H9 (cell line): ENCODE results near the gene YPEL1. TPM values are rescaled to one million over a fixed set of nuclear protein-coding genes. Genes with fewer than 3 reads are reported as not detected.
A peak's percentile ranks its signal among the peaks of the same experiment; 100 is the strongest.

Experiments
- DNase-seq: peaks from one replicate; pipeline ENCODE4 v3.0.0-alpha.2; 2017
- H2AFZ ChIP-seq: one replicate; pipeline ENCODE4 v1.6.1; 2013; ENCODE audit warnings: mild to moderate bottlenecking, low read length, control low read depth, moderate library complexity
- H2AK5ac ChIP-seq: 2 replicates; pipeline ENCODE4 v1.6.1; 2013; ENCODE audit warnings: low read length, control low read depth, mixed read lengths; ENCODE audit not compliant: insufficient read length
- H2BK120ac ChIP-seq: one replicate; pipeline ENCODE4 v1.6.1; 2013; ENCODE audit warnings: low read depth, mild to moderate bottlenecking, low read length, control low read depth, inconsistent platforms; ENCODE audit not compliant: poor library complexity, severe bottlenecking
- H2BK12ac ChIP-seq: 2 replicates; pipeline ENCODE4 v1.6.1; 2013; ENCODE audit warnings: low read length, control low read depth, mixed read lengths, low read depth; ENCODE audit not compliant: insufficient read length
- H2BK15ac ChIP-seq: 2 replicates; pipeline ENCODE4 v1.6.1; 2013; ENCODE audit warnings: low read depth, low read length, control low read depth
- H2BK20ac ChIP-seq: one replicate; pipeline ENCODE4 v1.6.1; 2013; ENCODE audit warnings: low read depth, mild to moderate bottlenecking, low read length, control low read depth, inconsistent platforms; ENCODE audit not compliant: poor library complexity, severe bottlenecking
- H2BK5ac ChIP-seq: 2 replicates; pipeline ENCODE4 v1.6.1; 2013; ENCODE audit warnings: low read length, control low read depth, mixed read lengths; ENCODE audit not compliant: insufficient read length
- H3K14ac ChIP-seq: 2 replicates; pipeline ENCODE4 v1.6.1; 2013; ENCODE audit warnings: low read length, control low read depth; ENCODE audit not compliant: insufficient read depth
- H3K18ac ChIP-seq: 2 replicates; pipeline ENCODE4 v1.6.1; 2013; ENCODE audit warnings: low read depth, mild to moderate bottlenecking, mixed read lengths, low read length, control low read depth; ENCODE audit not compliant: insufficient read length
- H3K23ac ChIP-seq: 2 replicates; pipeline ENCODE4 v1.6.1; 2013; ENCODE audit warnings: low read length, control low read depth, mixed read lengths, low read depth; ENCODE audit not compliant: insufficient read length
- H3K23me2 ChIP-seq: 2 replicates; pipeline ENCODE4 v1.6.1; 2013; ENCODE audit warnings: low read depth, mild to moderate bottlenecking, mixed read lengths, low read length, control low read depth; ENCODE audit not compliant: insufficient read length, poor library complexity, severe bottlenecking
- H3K27ac ChIP-seq: 2 replicates; pipeline ENCODE4 v1.5.1; 2013; ENCODE audit warnings: low read length, control low read depth, mixed read lengths, low read depth; ENCODE audit not compliant: insufficient read length
- H3K27me3 ChIP-seq: 2 replicates; pipeline ENCODE4 v1.6.1; 2013; ENCODE audit warnings: low read length, control low read depth, inconsistent platforms; ENCODE audit not compliant: insufficient read depth
- H3K4ac ChIP-seq: 2 replicates; pipeline ENCODE4 v1.6.1; 2013; ENCODE audit warnings: low read depth, mild to moderate bottlenecking, control low read depth, inconsistent platforms, low read length, moderate library complexity
- H3K4me1 ChIP-seq: 2 replicates; pipeline ENCODE4 v1.6.1; 2013; ENCODE audit warnings: low read length, control low read depth, inconsistent platforms; ENCODE audit not compliant: insufficient read depth
- H3K4me2 ChIP-seq: 2 replicates; pipeline ENCODE4 v1.6.1; 2013; ENCODE audit warnings: low read length, control low read depth, mixed read lengths; ENCODE audit not compliant: insufficient read length, insufficient read depth
- H3K56ac ChIP-seq: 2 replicates; pipeline ENCODE4 v1.6.1; 2013; ENCODE audit warnings: low read depth, mild to moderate bottlenecking, mixed read lengths, low read length, control low read depth; ENCODE audit not compliant: insufficient read length
- H3K79me1 ChIP-seq: 2 replicates; pipeline ENCODE4 v1.6.1; 2013; ENCODE audit warnings: low read depth, mild to moderate bottlenecking, moderate library complexity, low read length, control low read depth, inconsistent platforms; ENCODE audit not compliant: insufficient read depth, poor library complexity, severe bottlenecking
- H3K79me2 ChIP-seq: 2 replicates; pipeline ENCODE4 v1.6.1; 2013; ENCODE audit warnings: low read length, control low read depth, inconsistent platforms; ENCODE audit not compliant: insufficient read depth
- H3K9ac ChIP-seq: 2 replicates; pipeline ENCODE4 v1.6.1; 2013; ENCODE audit warnings: low read length, control low read depth, mixed read lengths; ENCODE audit not compliant: insufficient read length; ENCODE audit errors: extremely low read depth
- H3K9me3 ChIP-seq: one replicate; pipeline ENCODE4 v1.6.1; 2013; ENCODE audit warnings: low read depth, low read length, inconsistent platforms; ENCODE audit not compliant: control insufficient read depth
- H3T11ph ChIP-seq: one replicate; pipeline ENCODE4 v1.6.1; 2013; ENCODE audit warnings: mild to moderate bottlenecking, low read length, control low read depth, inconsistent platforms
- H4K20me1 ChIP-seq: one replicate; pipeline ENCODE4 v1.6.1; 2013; ENCODE audit not compliant: control insufficient read depth, insufficient read length, insufficient read depth
- H4K5ac ChIP-seq: 2 replicates; pipeline ENCODE4 v1.6.1; 2013; ENCODE audit warnings: low read depth, mild to moderate bottlenecking, mixed read lengths, low read length, control low read depth; ENCODE audit not compliant: insufficient read length
- H4K8ac ChIP-seq: replicated peaks from 2 replicates; pipeline ENCODE4 v1.6.1; 2013; ENCODE audit warnings: low read length, control low read depth, mixed read lengths, low read depth; ENCODE audit not compliant: insufficient read length
- H4K91ac ChIP-seq: 2 replicates; pipeline ENCODE4 v1.6.1; 2013; ENCODE audit warnings: low read depth, mild to moderate bottlenecking, moderate library complexity, mixed read lengths, low read length, control low read depth; ENCODE audit not compliant: insufficient read length
- H3K27ac Mint-ChIP-seq, 3 experiments: 2 replicates in 2 of 3; 3 replicates in 1 of 3; pipeline ENCODE4 v1.8.0; 2020 to 2021; ENCODE audit warnings: mixed read lengths in 3 of 3, mild to moderate bottlenecking in 1 of 3, moderate library complexity in 1 of 3
- H3K27me3 Mint-ChIP-seq: 2 replicates; pipeline ENCODE4 v1.8.0; 2021; ENCODE audit warnings: low read depth, mild to moderate bottlenecking, moderate library complexity, mixed read lengths
- H3K36me3 Mint-ChIP-seq, 3 experiments: 2 replicates in 2 of 3; 3 replicates in 1 of 3; pipeline ENCODE4 v1.8.0; 2020 to 2021; ENCODE audit warnings: low read depth in 3 of 3, mixed read lengths in 3 of 3; ENCODE audit not compliant: insufficient read depth in 1 of 3
- H3K4me1 Mint-ChIP-seq, 2 experiments: 2 replicates each; pipeline ENCODE4 v1.8.0; 2020; ENCODE audit warnings: mixed read lengths in 2 of 2
- H3K4me3 Mint-ChIP-seq, 2 experiments: 2 replicates in 1 of 2; 3 replicates in 1 of 2; pipeline ENCODE4 v1.8.0; 2020 to 2021; ENCODE audit warnings: mild to moderate bottlenecking in 2 of 2, mixed read lengths in 2 of 2, moderate library complexity in 1 of 2
- H3K9me3 Mint-ChIP-seq, 2 experiments: 2 replicates in 1 of 2; 3 replicates in 1 of 2; pipeline ENCODE4 v1.8.0; 2020; ENCODE audit warnings: mild to moderate bottlenecking in 2 of 2, mixed read lengths in 2 of 2, moderate library complexity in 1 of 2
- WGBS: extraction: QIAGEN DNeasy Blood & Tissue Kit; methylation state at CpG from one replicate; pipeline ENCODE4 v1.1.7; 2013; ENCODE audit warnings: missing lambda C conversion rate, low lambda C conversion rate, mixed read lengths; ENCODE audit not compliant: insufficient read length; ENCODE audit errors: extremely low coverage; 5-methylcytosine and 5-hydroxymethylcytosine counted together
- total RNA-seq: library from RNA; stranded (reverse); gene quantifications from 2 replicates; pipeline ENCODE4 v1.2.1, GENCODE V29; 2021
- TF ChIP-seq, protein P1 (sequence below): fragments of 200-600 bp; sonication (generic); conservative IDR thresholded peaks from 3 replicates; pipeline ENCODE4 v1.8.0; 2021; ENCODE audit warnings: antibody characterized with exemption, mild to moderate bottlenecking

The YPEL1 gene
- total RNA-seq, 1 experiment from 2014 or later = 5.4 TPM

DNA sequence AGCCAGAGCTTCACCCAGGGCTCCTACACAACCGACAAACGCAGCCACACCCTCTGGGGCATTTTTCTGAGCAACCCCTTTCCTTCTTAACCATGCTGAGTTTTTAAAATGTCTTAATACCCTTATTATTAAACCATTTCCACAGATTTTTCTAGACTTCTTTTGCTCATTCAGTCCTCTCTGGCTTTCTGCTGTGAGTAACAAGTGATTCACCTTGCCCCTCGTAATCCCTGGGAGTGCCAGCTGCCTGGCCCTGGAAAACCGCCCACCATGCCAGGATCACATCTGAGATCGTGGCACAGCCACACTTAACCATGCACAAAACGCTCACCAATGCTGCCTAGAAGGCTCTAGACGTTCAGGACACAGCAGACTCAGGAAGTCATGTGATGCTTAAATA lies 25.4 kb downstream of the YPEL1 start:
- no peak overlapping the region for H3K18ac ChIP-seq
- H4K5ac ChIP-seq = no peak overlapping the region
- peaks cover 3% of the 10 kb centered on the region; the same call in 1 of the 2 replicates for H3K79me2 ChIP-seq
- DNase-seq = no peak
- H2AFZ ChIP-seq = no peak overlapping the region
- H3K79me1 ChIP-seq = no peaks in the 10 kb centered on the region
- H3K27me3 Mint-ChIP-seq = no peaks in the 10 kb centered on the region
- H3K4me1 Mint-ChIP-seq = 0 out of 4 replicates have a peak, but pooled peaks cover 0 to 6% of the 10 kb centered on the region in 2 experiments
- H3K4me1 ChIP-seq = no peaks in the 10 kb centered on the region
- H2AK5ac ChIP-seq = no peak overlapping the region
- H2BK5ac ChIP-seq = no peak overlapping the region
- no peak overlapping the region for H3K14ac ChIP-seq
- H2BK20ac ChIP-seq = no peak overlapping the region
- H4K20me1 ChIP-seq = no peaks in the 10 kb centered on the region
- no peaks in the 10 kb centered on the region for H3K9me3 Mint-ChIP-seq
- no peak overlapping the region for H3K23ac ChIP-seq
- H2BK15ac ChIP-seq = no peak overlapping the region
- TF ChIP-seq, protein P1, sequence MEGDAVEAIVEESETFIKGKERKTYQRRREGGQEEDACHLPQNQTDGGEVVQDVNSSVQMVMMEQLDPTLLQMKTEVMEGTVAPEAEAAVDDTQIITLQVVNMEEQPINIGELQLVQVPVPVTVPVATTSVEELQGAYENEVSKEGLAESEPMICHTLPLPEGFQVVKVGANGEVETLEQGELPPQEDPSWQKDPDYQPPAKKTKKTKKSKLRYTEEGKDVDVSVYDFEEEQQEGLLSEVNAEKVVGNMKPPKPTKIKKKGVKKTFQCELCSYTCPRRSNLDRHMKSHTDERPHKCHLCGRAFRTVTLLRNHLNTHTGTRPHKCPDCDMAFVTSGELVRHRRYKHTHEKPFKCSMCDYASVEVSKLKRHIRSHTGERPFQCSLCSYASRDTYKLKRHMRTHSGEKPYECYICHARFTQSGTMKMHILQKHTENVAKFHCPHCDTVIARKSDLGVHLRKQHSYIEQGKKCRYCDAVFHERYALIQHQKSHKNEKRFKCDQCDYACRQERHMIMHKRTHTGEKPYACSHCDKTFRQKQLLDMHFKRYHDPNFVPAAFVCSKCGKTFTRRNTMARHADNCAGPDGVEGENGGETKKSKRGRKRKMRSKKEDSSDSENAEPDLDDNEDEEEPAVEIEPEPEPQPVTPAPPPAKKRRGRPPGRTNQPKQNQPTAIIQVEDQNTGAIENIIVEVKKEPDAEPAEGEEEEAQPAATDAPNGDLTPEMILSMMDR = no peak
- no peak overlapping the region for H2BK12ac ChIP-seq
- H3T11ph ChIP-seq = no peak overlapping the region
- H3K4me2 ChIP-seq = no peak overlapping the region
- no peak overlapping the region for H4K91ac ChIP-seq
- no peak overlapping the region for H2BK120ac ChIP-seq
- no peak overlapping the region for H3K4me3 Mint-ChIP-seq
- H3K27me3 ChIP-seq = no peaks in the 10 kb centered on the region
- H3K56ac ChIP-seq = no peak overlapping the region
- H3K27ac Mint-ChIP-seq = peak overlapping the region in 1 of 3 experiments; percentile 89; a peak in 1 of 7 replicates
- no peaks in the 10 kb centered on the region for H3K23me2 ChIP-seq
- H3K4ac ChIP-seq = no peak overlapping the region
- no peak overlapping the region for H3K9ac ChIP-seq
- H3K27ac ChIP-seq = no peak overlapping the region
- no peak overlapping the region for H4K8ac ChIP-seq
- H3K36me3 Mint-ChIP-seq = peaks cover 4 to 17% (median 10%) of the 10 kb centered on the region in 3 experiments; a peak in 6 of 7 replicates
- no peaks in the 10 kb centered on the region for H3K9me3 ChIP-seq
- no CpG with 5 or more reads among the region's 7 CpGs for WGBS
